HG03064 (cell line): ENCODE results near the gene TUSC7.

Source experiments
- ATAC-seq: cut with Tn5 transposase; IDR thresholded peaks from one replicate; pipeline ENCODE4 v1.9.1; 2021; ENCODE audit warnings: low read depth; ENCODE audit not compliant: unreplicated experiment

TUSC7 gene

DNA sequence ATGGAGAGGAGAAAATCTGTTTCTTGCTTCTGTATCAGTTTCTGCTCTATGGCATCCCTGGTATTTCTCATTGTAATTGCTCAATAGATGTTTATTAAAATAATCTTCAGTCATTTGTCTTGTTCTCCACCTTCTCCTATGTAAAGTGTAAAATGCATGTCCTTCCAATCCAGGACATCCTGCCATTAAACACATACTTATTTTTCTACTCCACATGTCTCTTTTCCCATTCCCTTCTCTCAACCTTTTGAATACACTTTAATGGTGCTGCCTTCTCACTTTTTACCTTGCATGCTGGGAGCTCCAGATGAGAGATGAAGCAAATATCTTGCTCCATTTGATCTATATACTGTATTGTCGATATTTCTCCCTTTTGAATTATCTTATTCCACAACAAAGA is 49.7 kb downstream of the TUSC7 start:
- no peak for ATAC-seq
